ENCODE results near the gene HTN3. TPM values are rescaled to one million over a fixed set of nuclear protein-coding genes. Genes with fewer than 3 reads are reported as not detected.
"Not testable (repeated sequence)": the region's sequence is repeated elsewhere in the genome, so short reads cannot be mapped to it uniquely, and the experiment has no call there.

Gene HTN3
- total and polyA plus RNA-seq, 7 donors: not detected

DNA sequence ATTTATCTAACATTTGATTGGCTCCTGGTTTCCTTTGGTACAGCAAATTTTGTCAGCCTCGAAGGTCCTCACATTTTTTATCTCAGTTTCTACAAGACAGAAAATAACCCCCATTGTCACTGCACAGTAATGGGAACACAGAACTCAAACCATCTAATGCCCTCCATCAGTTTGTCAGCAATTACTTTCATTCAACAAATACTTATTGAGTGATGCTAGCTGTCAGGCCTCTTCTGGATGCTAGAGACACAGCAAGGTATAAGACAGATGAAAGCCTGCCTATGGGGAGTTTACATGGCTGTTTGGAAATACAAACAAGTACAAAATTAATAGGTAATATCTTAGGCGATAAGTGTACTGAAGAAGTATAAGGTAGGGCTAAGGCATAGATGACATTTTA, 5.0 kb upstream of the HTN3 start:
- TF ChIP-seq, protein P1, sequence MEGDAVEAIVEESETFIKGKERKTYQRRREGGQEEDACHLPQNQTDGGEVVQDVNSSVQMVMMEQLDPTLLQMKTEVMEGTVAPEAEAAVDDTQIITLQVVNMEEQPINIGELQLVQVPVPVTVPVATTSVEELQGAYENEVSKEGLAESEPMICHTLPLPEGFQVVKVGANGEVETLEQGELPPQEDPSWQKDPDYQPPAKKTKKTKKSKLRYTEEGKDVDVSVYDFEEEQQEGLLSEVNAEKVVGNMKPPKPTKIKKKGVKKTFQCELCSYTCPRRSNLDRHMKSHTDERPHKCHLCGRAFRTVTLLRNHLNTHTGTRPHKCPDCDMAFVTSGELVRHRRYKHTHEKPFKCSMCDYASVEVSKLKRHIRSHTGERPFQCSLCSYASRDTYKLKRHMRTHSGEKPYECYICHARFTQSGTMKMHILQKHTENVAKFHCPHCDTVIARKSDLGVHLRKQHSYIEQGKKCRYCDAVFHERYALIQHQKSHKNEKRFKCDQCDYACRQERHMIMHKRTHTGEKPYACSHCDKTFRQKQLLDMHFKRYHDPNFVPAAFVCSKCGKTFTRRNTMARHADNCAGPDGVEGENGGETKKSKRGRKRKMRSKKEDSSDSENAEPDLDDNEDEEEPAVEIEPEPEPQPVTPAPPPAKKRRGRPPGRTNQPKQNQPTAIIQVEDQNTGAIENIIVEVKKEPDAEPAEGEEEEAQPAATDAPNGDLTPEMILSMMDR (IDR thresholded peaks at IDR 0.05): no peak
- 75 to 84% (median 77%) methylated on average over 2 of the region's 2 CpGs for WGBS, 3 donors
- no peak for ATAC-seq

DNA sequence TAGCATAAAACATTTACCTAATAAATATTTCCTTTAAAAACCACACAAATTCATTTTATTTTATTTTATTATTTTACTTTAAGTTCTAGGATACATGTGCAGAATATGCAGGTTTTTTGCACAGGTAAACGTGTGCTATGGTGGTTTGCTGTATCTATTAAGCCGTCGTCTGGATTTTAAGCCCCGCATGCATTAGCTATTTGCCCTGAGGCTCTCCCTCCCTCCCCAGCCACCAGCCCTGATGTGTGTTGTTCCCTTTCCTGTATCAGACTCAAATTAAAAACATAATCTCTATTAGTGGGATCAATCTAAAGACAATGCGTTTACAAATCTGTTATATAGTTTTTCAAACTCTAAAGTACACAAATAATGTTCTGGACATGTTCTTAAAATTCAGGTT, 1.2 kb upstream of the HTN3 start:
- whole genome bisulfite sequencing, 3 donors: 79 to 85% (median 80%) methylated on average over 5 of the region's 5 CpGs
- Histone ChIP-seq H3K27ac (no peak overlapping the region), H3K4me3 (no peak overlapping the region), H3K36me3 (ENCODE audit: insufficient read depth in 1 of 2, low read depth in 1 of 2) (no peaks in the 10 kb centered on the region), H3K9me3 (no peaks in the 10 kb centered on the region), H3K27me3 (ENCODE audit: insufficient read depth in 3 of 3, low read length in 2 of 3) (no peaks in the 10 kb centered on the region), H3K4me1 (no peaks in the 10 kb centered on the region)
- intact Hi-C loops (cut with DNase I): no loop called here
- TF ChIP-seq, protein P1 (IDR thresholded peaks at IDR 0.05): no peak
- DNase-seq (no peak), ATAC-seq (no peak)

More for the DNA sequence above, 5.0 kb upstream of the HTN3 start:
- Histone ChIP-seq H3K4me3 (no peak overlapping the region), H3K4me1 (no peaks in the 10 kb centered on the region), H3K36me3 (ENCODE audit: insufficient read depth in 1 of 2, low read depth in 1 of 2) (no peaks in the 10 kb centered on the region), H3K9me3 (no peaks in the 10 kb centered on the region), H3K27me3 (ENCODE audit: insufficient read depth in 3 of 3, low read length in 2 of 3) (no peaks in the 10 kb centered on the region), H3K27ac (no peak overlapping the region)
- DNase-seq: no peak
- intact Hi-C loops (cut with DNase I): no loop called here

DNA sequence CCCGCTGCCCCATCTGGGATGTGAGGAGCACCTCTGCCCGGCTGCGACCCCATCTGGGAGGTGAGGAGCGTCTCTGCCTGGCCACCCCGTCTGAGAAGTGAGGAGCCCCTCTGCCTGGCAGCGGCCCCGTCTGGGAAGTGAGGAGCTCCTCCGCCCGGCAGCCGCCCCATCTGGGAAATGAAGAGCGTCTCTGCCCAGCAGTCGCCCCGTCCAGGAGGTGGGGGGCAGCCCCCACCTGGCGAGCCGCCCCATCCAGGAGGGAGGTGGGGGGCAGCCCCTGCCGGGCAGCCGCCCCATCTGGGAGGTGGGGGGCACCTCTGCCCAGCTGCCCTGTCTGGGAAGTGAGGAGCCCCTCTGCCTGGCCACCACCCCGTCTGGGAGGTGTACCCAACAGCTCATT, 9.3 kb downstream of the HTN3 start:
- H3K4me3 ChIP-seq; intact Hi-C loops (cut with DNase I); DNase-seq; H3K9me3 ChIP-seq; H3K4me1 ChIP-seq; H3K27ac ChIP-seq; ATAC-seq; H3K36me3 ChIP-seq (ENCODE audit: insufficient read depth in 1 of 2, low read depth in 1 of 2); H3K27me3 ChIP-seq (ENCODE audit: insufficient read depth in 3 of 3, low read length in 2 of 3): not testable (repeated sequence)
- 77 to 89% (median 88%) methylated on average over 8 to 18 of the region's 18 CpGs for WGBS, 3 donors

DNA sequence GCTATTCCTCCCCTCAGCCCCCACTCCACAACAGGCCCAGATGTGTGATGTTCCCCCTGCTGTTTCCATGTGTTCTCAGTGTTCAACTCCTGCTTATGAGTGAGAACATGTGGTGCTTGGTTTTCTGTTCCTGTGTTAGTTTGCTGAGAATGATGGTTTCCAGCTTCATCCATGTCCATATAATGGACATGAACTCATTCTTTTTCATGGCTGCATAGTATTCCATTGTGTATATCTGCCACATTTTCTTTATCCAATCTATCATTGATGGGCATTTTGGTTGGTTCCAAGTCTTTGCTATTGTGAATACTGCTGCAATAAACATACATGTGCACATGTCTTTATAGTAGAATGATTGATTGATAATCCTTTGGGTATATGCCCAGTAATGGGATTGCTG, 11.7 kb downstream of the HTN3 start:
- H3K4me3 ChIP-seq; H3K27me3 ChIP-seq (ENCODE audit: insufficient read depth in 3 of 3, low read length in 2 of 3); ATAC-seq; H3K27ac ChIP-seq; H3K36me3 ChIP-seq (ENCODE audit: insufficient read depth in 1 of 2, low read depth in 1 of 2); DNase-seq; H3K4me1 ChIP-seq; intact Hi-C loops (cut with DNase I); H3K9me3 ChIP-seq: not testable (repeated sequence)

DNA sequence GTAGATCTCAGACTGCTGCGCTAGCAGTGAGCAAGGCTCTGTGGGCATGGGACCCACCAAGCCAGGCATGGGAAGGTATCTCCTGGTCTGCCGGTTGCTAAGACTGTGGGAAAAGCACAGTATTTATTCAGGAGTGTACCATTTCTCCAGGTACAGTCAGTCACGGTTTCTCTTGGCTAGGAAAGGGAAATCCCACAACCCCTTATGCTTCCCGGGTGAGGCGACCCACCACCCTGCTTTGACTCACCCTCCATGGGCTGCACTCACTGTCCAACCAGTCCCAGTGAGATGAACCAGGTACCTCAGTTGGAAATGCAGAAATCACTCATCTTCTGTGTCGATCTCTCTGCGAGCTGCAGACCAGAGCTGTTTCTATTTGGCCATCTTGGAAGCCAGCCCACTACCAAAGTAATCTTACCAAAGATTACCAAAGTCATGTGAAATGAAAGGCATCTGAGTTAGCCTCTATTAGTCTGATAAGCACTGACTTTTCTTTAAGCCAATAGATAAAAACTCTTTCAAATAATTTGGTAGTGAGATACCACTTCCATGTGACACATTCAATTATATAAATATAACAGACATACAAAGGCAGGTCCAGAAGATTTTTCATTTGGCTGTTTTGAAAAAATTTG, 13.5 kb downstream of the HTN3 start:
- peaks cover 5% of the 10 kb centered on the region for H3K9me3 ChIP-seq
- intact Hi-C loops (cut with DNase I): no loop called here
- no peaks in the 10 kb centered on the region for H3K4me1 ChIP-seq
- no peak overlapping the region for H3K27ac ChIP-seq
- H3K36me3 ChIP-seq (ENCODE audit: insufficient read depth in 1 of 2, low read depth in 1 of 2): no peaks in the 10 kb centered on the region
- ATAC-seq (no peak), DNase-seq (no peak)
- no peak overlapping the region for H3K4me3 ChIP-seq
- H3K27me3 ChIP-seq (ENCODE audit: insufficient read depth in 3 of 3, low read length in 2 of 3): no peaks in the 10 kb centered on the region
- TF ChIP-seq, protein P1 (IDR thresholded peaks at IDR 0.05): no peak
- 84 to 91% (median 86%) methylated on average over 7 of the region's 7 CpGs for WGBS, 3 donors

DNA sequence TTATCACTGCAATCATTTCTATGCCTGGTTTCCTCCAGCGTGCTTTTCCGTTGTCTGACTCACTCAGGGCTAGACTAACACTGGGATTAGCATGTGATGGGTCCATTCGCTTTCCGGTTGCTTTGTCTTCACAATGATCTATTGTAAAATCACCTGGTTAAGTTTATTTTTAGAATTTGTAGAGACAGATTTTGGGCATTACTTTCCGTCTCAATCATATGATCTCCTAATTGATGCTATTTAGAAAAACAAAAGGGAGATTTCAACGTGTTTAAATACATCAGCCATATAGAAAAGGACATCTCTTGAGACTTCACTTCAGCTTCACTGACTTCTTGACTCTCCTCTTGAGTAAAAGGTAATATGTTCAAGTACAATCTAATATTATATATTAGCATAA, 21.9 kb downstream of the HTN3 start, which contains the start of gene HTN1:
Gene HTN1 (plus strand): TSS at position 301 of the 400 bp plus-strand sequence. CDS start 2,639 bp downstream, outside the sequence.
- H3K36me3 ChIP-seq (ENCODE audit: insufficient read depth in 1 of 2, low read depth in 1 of 2); H3K4me3 ChIP-seq; H3K27me3 ChIP-seq (ENCODE audit: insufficient read depth in 3 of 3, low read length in 2 of 3); H3K4me1 ChIP-seq; DNase-seq; intact Hi-C loops (cut with DNase I); H3K27ac ChIP-seq; H3K9me3 ChIP-seq; ATAC-seq: not testable (repeated sequence)
- 73 to 78% (median 78%) methylated on average over 4 to 5 of the region's 6 CpGs for WGBS, 3 donors

DNA sequence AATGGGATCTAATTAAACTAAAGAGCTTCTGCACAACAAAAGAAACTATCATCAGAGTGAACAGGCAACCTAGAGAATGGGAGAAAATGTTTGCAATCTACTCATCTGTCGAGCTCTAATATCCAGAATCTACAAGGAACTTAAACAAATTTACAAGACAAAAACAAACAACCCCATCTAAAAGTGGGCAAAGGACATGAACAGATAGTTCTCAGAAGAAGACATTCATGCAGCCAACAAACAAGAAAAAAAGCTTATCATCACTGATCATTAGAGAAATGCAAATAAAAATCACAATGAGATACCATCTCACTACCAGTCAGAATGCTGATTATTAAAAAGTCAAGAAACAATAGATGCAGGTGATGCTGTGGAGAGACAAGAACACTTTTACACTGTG, 28.3 kb downstream of the HTN3 start:
- DNase-seq; H3K27ac ChIP-seq; H3K4me3 ChIP-seq; H3K9me3 ChIP-seq; ATAC-seq; H3K27me3 ChIP-seq (ENCODE audit: insufficient read depth in 3 of 3, low read length in 2 of 3); H3K36me3 ChIP-seq (ENCODE audit: insufficient read depth in 1 of 2, low read depth in 1 of 2); H3K4me1 ChIP-seq; intact Hi-C loops (cut with DNase I): not testable (repeated sequence)
- WGBS, 3 donors: 44 to 71% (median 67%) methylated on average over 1 of the region's 1 CpG
